ENCODE data around the gene TMBIM6.

DNA sequence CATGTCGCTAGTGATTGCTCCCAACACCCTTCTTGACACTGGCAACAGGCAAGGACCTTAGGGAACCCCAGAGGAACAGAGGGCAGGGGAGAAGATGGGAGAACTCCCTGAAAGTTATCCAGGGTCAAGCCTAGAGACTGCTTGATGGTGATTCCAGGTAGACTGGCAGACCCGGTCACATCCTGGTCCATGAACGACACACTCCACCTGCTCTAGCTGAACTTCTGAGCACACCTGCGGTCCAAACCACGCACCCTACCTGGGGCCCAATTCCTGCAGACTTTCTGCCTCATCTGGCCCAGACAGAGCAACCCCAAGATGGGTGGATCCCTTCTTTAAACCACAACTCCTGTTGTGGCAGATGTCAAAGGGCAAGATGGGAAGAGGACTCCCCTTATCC lies 52.7 kb downstream of the TMBIM6 start:
- no peak for TF ChIP-seq FOXM1 (IDR thresholded peaks at IDR 0.05; ENCODE audit: low read depth)
- no peak for TF ChIP-seq FOXM1 (CRISPR knock-in tag; IDR thresholded peaks at IDR 0.05; ENCODE audit: low read depth)
- no peak for TF ChIP-seq KDM1A (IDR thresholded peaks at IDR 0.05)
- no peak for TF ChIP-seq POLR2AphosphoS5 (IDR thresholded peaks at IDR 0.05; ENCODE audit: control insufficient read depth, insufficient read depth, low read depth, low read length)
- TF ChIP-seq SMAD2 (IDR thresholded peaks at IDR 0.05; ENCODE audit: low read depth, low read length), result no peak
- TF ChIP-seq EZH2 (IDR thresholded peaks at IDR 0.05; ENCODE audit: borderline replicate concordance, low read depth, low read length), result no peak
- TF ChIP-seq, protein P1, sequence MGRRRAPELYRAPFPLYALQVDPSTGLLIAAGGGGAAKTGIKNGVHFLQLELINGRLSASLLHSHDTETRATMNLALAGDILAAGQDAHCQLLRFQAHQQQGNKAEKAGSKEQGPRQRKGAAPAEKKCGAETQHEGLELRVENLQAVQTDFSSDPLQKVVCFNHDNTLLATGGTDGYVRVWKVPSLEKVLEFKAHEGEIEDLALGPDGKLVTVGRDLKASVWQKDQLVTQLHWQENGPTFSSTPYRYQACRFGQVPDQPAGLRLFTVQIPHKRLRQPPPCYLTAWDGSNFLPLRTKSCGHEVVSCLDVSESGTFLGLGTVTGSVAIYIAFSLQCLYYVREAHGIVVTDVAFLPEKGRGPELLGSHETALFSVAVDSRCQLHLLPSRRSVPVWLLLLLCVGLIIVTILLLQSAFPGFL (CRISPR knock-in tag; IDR thresholded peaks at IDR 0.05), result no peak
- no peak for TF ChIP-seq FOXA3 (CRISPR knock-in tag; conservative IDR thresholded peaks at IDR 0.05 in 1 of 2, IDR thresholded peaks at IDR 0.05 in 1 of 2)
- no peak for TF ChIP-seq GABPA (tag; conservative IDR thresholded peaks at IDR 0.05; ENCODE audit: low read depth)

All from K562 (cell line).